ENCODE results near the gene PACSIN3. TPM values are rescaled to one million over a fixed set of nuclear protein-coding genes. Genes with fewer than 3 reads are reported as not detected.

The PACSIN3 gene
- total and polyA plus RNA-seq, 2 of the 13 experiments (the other 11 are each of a cell fraction or from before 2014, with no cell fraction given), result 47.9 to 93.3 TPM

GRCh38 chr11:47184711-47185304 is 1.4 kb downstream of the PACSIN3 start (continued):
- TF ChIP-seq HNF1B (CRISPR knock-in tag; IDR thresholded peaks at IDR 0.05), result peak; percentile 39; the same call in 1 of the 2 replicates
- no peak for TF ChIP-seq ZNF780A (CRISPR knock-in tag; IDR thresholded peaks at IDR 0.05)
- peak; percentile 60 for TF ChIP-seq PHF8 (CRISPR knock-in tag; IDR thresholded peaks at IDR 0.05)
- TF ChIP-seq ZNF383 (CRISPR knock-in tag; IDR thresholded peaks at IDR 0.05; ENCODE audit: borderline replicate concordance), result no peak
- TF ChIP-seq CCAR2 (optimal IDR thresholded peaks at IDR 0.05; ENCODE audit: low read depth, low read length), result peak; percentile 59
- no peak for TF ChIP-seq CEBPB (IDR thresholded peaks at IDR 0.05; ENCODE audit: borderline replicate concordance, low read depth, low read length)
- TF ChIP-seq KDM5B (CRISPR knock-in tag; IDR thresholded peaks at IDR 0.05; ENCODE audit: borderline replicate concordance), result peak; percentile 63; the same call in 1 of the 2 replicates
- TF ChIP-seq NR2F2 (IDR thresholded peaks at IDR 0.05; ENCODE audit: borderline replicate concordance, low read depth), result peak; percentile 47; the same call in 1 of the 2 replicates
- peak; percentile 19; the same call in 1 of the 2 replicates for TF ChIP-seq NCOR1 (IDR thresholded peaks at IDR 0.05; ENCODE audit: borderline replicate concordance, low read length)
- no peak for TF ChIP-seq ZNF589 (CRISPR knock-in tag; conservative IDR thresholded peaks at IDR 0.05)
- no peak for TF ChIP-seq ZNF644 (CRISPR knock-in tag; IDR thresholded peaks at IDR 0.05; ENCODE audit: low read depth)
- no peak for TF ChIP-seq SALL1 (CRISPR knock-in tag; IDR thresholded peaks at IDR 0.05)
- TF ChIP-seq HOMEZ (CRISPR knock-in tag; IDR thresholded peaks at IDR 0.05; ENCODE audit: low read depth), result no peak
- TF ChIP-seq MIER3 (CRISPR knock-in tag; IDR thresholded peaks at IDR 0.05; ENCODE audit: borderline replicate concordance), result no peak; the same call in 1 of the 2 replicates
- TF ChIP-seq, protein P1, sequence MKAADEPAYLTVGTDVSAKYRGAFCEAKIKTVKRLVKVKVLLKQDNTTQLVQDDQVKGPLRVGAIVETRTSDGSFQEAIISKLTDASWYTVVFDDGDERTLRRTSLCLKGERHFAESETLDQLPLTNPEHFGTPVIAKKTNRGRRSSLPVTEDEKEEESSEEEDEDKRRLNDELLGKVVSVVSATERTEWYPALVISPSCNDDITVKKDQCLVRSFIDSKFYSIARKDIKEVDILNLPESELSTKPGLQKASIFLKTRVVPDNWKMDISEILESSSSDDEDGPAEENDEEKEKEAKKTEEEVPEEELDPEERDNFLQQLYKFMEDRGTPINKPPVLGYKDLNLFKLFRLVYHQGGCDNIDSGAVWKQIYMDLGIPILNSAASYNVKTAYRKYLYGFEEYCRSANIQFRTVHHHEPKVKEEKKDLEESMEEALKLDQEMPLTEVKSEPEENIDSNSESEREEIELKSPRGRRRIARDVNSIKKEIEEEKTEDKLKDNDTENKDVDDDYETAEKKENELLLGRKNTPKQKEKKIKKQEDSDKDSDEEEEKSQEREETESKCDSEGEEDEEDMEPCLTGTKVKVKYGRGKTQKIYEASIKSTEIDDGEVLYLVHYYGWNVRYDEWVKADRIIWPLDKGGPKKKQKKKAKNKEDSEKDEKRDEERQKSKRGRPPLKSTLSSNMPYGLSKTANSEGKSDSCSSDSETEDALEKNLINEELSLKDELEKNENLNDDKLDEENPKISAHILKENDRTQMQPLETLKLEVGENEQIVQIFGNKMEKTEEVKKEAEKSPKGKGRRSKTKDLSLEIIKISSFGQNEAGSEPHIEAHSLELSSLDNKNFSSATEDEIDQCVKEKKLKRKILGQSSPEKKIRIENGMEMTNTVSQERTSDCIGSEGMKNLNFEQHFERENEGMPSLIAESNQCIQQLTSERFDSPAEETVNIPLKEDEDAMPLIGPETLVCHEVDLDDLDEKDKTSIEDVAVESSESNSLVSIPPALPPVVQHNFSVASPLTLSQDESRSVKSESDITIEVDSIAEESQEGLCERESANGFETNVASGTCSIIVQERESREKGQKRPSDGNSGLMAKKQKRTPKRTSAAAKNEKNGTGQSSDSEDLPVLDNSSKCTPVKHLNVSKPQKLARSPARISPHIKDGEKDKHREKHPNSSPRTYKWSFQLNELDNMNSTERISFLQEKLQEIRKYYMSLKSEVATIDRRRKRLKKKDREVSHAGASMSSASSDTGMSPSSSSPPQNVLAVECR (CRISPR knock-in tag; IDR thresholded peaks at IDR 0.05; ENCODE audit: borderline replicate concordance), result 0 out of 2 replicates have a peak, but pooled peaks have one; percentile 44
- no peak for TF ChIP-seq ZBTB43 (CRISPR knock-in tag; conservative IDR thresholded peaks at IDR 0.05)
